ENCODE results near the gene CCR7.

The CCR7 gene

DNA sequence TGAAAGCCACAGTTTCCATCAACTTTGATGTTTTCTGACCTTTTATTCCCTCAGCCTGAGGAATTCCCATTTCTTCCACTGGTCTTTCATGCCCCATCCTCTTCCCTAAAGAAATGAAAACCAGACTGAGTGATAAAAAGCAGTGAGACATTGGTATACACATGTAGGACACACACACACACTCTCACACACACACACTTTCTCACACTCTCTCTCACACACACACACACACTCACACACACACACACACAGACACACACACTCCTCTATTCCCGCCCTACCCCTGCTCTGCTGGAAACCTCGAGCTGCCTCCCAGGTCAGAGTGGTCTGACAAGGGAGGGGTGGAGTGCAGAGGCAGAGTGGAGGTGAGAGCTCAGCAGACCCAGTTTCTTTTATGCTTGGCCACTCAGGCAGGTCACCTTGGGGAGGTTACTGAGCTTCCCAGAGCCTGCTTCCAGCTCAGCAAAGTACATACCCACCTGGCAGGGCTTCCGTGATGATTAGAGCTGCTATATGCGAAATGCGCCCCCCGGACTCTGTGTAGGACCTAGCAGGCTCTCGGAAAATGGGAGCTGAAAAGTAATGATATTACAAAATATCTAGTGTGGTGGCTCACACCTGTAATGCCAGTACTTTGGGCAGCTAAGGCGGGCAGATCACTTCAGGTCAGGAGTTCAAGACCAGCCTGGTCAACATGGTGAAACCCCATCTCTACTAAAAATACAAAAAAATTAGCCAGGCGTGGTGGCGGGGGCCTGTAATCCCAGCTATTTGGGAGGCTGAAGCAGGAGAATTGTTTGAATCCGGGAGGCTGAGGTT lies 30.7 kb downstream of the CCR7 start:
- DNase-seq (ENCODE audit: low read depth) = no peak

DNA sequence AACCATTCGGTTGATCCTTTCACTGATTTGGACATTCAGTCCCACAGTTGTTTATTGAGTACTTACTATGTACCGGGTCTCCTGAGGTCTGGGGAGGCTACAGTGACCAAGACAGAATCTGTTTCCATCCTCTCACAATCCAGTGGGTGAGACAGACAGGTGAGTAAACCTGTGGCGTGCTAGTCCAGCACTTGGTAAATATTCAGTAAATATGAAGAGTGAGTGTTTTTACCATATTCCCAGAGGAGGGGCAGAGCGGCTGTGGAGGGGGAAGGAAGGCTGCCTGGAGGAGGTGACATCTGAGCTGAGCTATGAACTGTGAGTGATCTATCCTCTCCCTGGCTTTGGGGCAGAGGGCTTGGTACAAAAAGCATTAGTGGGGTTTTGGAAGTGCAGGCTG lies 31.4 kb downstream of the CCR7 start:
- no peak for DNase-seq (ENCODE audit: low read depth)

DNA sequence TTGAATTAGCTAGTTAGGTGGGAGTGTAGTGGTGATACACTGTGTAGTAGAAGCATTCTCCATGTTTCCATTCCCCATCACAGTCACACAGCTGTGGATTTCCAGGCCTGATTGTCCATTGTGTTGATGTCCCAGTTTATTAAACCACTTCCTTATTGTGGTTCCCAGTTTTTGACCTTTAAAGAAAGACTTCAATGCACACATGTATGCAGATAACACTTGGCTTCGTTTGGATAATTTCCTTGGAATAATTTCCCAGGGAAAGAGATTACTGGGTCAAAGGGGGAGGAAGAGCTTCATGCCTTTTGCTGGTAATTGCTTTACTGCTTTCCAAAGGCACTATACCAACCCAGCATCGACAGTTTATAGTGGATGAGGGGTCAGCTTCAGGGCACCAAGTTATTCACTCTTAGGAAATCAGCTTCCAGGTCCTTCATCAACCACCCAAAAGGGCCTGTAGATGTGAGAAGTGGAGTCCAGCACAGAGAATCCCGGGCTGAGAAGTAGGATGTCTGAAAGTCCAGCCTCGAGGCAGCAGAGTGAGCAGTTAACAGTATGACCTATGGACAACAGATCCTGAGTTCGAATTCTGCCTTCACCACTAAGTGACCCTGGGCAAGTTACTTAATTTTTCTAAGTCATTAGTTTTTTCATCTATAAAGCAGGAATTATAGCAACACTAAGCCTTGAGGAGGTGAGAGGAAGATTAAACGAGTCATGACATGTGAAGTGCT lies 32.6 kb downstream of the CCR7 start:
- no peak for DNase-seq (ENCODE audit: low read depth)

DNA sequence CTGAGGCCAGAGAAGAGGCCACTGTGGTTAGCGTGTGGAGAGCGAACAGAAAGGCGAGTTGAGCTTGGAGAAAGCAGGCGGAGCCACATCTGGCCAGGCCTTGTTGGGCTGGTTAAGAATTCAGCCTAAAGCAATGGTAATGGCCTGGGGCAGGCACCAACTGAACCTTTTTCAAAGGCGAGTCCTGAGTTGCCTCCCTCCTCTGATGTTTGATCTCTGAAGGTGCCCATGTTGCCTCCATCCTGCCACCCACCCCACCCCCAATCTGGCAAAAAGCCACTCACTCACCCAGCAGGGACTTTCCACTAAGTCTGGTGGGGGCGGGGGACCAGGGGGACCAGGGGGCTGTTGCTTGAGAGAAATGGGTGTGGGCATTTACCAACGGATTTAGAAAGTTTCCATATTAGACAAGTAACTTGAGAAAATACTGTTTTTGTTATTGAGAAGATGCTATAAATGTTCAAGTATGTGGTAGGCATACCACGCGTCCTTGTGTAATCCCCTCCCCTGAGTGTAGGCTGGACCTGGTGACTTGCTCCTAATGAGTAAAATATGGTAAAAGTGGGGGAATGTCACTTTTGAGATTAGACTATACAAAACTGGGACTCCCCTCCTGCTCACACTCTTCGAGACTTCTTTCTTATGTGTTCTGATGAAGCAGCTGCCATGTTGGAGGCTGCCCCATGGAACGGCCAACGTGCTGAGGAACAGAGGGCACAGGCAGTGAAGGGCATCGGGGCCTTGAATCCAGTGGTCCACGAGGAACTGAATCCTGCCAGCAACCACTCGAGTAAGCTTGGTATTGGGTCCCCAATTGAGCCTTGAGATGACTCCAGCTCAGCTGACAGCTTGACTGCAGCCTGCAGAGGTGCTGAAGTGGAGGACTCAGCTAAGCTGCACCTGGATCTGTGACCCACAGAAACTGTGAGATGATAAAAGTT lies 34.0 kb downstream of the CCR7 start:
- DNase-seq (ENCODE audit: low read depth) = no peak

DNA sequence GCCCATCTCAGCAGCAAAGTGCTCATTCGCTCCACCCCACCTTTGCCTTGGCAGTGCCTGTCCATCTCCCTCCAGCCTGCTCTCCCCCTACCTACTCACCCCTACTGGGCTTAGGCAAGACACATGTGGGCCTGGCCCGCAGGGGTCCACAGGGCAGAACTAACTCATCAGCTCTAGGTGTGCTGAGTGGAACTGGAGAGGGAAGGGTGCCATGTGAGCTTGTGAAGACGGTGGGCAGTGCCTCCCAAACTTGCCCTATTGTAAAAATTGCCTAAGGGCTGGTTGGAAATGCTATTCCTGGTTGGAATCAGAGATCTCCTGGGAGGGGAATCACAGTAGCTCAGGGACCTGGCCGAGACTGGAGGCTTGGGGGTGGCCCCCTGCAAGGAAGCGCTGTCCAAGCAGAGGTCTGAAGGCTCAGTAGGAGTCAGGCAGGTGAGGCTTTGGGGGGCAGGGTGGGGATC lies 34.7 kb downstream of the CCR7 start:
- DNase-seq (ENCODE audit: low read depth) = no peak

DNA sequence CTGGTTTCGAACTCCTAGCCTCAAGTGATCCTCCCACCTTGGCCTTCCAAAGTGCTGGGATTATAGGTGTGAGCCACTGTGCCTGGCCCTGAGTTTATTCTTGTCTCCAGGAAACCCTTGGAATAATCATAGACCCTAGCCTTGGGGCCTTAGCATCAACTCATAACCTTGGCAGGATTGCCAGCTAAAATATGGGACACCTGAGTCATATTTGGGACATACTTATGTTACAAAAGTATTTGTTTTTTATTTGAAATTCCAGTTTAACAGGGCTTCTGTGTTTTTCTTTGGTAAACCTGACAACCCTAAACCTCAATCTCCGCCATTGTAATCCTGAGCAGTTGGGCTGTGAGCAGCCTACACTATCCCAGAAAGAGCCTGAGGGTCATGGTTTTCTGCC lies 35.3 kb downstream of the CCR7 start:
- no peak for DNase-seq (ENCODE audit: low read depth)

DNA sequence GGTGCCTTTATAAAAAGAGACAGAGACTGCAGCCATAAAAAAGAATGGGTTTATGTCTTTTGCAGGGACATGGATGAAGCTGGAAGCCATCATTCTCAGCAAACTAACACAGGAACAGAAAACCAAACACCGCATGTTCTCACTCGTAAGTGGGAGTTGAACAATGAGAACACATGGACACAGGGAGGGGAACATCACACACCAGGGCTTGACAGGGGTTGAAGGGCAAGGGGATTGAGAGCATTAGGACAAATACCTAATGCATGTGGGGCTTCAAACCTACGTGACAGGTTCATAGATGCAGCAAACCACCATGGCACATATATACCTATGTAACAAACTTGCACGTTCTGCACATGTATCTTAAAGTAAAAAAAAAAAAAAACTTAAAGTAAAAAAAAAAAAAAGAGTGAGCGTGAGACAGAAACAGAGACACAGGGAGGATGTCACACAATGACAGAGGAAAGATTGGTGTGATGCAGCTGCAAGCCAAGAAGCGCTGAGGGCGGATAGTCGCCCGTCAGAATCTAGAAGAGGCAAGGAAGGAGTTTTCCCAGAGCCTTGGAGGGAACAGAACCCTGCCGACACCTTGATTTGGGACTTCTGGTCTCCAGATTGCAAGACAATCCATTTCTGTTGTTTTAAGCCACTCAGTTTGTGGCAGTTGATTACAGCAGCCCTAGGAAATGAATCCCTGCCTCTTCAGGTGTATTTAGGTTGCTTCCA lies 36.4 kb downstream of the CCR7 start:
- no peak for DNase-seq (ENCODE audit: low read depth)

DNA sequence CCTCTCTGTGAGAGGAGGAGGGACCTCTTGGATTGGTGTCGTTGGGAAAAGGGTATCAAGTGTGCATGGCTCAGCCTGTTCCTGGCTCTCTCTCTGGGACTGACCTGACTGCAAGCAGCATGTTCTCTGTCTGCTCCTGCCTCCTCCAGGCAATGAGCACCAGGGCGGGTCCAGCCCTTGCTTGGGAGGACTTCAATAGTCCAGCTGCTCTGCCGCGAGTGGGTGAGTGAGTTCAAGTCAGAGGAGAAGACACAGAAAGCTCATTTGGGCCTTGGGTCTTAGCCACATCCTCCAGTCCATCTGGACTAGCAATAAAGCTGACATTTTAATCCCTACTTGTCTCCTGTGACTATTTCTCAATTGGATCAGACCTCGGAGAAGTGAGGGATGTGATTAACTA lies 38.6 kb downstream of the CCR7 start:
- no peak for DNase-seq (ENCODE audit: low read depth)

DNA sequence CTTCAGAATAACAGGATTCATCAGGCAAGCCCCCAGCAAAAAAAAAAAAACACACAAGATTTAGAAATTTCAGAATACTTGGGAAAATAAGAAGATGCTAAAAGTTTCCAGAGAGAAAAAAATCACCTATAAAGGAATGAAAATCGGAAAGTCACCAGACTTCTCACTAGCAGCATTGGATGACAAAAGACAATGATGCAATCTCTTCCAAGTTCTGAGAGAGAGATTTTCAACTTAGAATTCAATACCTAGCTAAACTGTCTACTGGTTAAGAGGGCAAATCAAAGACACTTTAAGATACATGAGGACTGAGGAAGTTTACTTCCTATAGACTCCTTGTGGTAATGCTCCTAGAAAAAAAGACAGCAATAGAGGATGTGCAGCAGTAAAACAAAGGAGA lies 40.0 kb downstream of the CCR7 start:
- no peak for DNase-seq (ENCODE audit: low read depth)

DNA sequence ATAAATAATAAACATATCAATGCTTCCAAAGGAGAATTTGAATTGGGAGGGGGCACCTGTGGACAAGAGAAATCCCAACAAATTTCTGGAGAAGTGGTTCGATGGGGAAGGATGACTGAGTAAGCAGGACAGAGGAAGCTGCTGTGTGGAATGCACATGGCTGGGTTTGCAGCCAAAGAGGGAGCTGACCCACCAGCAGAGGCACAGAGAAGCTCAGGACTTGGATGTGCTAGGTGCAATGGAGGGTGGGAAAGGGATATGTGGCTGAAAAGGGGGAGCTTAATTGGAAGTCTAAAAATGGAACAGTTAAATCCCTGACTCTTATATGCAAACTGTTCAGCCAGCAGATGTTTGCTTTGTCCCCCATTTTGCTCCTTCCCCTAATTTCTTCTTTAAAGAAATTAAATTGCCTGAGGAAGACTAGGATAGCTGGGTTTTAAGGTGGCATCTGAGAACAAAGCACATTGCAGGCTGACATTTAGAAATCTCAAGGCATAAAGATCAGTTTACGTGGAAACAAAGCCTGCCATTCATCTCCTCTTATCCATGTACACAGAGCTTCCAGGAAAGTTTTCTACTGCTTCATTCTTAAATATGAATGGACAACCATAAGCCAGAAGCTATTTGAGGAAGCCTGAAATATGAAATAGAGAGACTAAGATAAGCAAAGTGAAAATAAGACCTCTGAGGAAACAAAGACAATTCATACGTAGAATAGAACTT lies 40.9 kb downstream of the CCR7 start:
- no peak for DNase-seq (ENCODE audit: low read depth)

DNA sequence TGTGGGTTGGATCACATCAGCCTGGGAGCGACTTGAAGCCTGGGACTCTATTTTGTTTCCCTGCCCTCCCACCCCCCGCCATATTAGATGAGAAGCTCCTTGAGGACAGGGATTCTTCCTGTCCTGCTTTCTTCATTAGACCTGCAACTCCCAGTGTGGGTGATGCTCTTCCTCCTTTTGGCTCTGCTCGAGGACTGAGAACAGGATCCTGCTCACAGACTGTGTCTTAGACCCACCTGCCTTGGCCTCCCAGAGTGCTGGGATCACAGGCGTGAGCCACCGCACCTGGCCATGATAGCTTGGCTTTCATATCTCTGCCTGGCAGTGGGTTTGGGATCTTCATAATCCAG lies 42.3 kb downstream of the CCR7 start:
- no peak for DNase-seq (ENCODE audit: low read depth)

DNA sequence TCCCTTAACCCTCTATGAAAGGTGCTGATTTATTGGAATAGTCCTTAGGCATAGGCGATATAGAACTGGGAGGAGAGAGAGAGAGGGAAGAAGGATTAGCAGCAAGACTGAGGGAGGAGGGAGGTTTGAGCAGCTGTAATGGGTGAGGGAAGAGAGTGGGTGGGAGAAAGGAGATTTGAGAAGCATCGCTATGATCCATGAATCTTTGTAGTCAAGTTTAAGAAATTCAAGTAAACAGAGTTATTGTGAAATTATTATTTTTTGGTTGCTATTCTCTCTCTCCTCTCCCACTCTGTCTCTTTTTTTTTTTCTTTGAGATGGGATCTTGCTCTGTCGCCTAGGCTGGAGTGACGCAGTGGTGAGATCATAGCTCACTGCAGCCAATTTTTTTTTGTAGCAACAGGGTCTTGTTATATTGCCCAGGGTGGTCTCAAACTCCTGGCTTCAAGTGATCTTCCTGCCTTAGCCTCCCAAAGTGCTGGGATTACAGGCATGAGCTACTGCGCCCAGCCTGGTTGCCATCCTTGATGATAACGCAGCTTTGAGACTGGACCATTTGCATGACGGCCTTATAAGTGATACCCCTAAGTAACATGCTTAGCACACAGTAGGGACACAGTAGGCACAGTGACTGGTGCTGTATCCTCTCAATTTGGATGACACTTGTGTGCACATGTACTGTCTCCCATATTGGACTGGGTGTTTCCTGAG lies 42.9 kb downstream of the CCR7 start:
- no peak for DNase-seq (ENCODE audit: low read depth)

DNA sequence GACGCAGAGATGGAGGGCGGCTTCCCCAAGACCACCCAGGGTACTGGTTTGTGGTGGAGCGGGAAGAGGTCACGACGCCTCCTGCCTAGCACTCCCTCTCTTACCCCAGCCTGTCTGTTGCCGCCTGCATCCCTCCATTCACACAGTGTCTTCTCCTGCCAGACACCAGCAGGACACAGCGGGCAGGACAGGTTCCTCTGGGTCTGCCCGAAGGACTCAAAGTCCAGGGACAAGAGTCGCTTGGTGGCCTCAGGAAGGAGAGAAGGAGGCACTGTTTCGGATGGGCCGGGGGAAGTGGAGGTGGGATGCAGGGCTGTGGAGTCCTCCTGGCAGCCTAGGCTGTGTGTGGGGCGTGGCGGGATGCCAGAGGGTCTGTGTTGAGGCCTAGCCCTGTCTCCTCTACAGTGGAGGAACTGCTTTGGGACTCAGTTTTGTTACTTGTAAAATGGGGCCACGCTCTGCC lies 44.2 kb downstream of the CCR7 start:
- DNase-seq (ENCODE audit: low read depth) = no peak

DNA sequence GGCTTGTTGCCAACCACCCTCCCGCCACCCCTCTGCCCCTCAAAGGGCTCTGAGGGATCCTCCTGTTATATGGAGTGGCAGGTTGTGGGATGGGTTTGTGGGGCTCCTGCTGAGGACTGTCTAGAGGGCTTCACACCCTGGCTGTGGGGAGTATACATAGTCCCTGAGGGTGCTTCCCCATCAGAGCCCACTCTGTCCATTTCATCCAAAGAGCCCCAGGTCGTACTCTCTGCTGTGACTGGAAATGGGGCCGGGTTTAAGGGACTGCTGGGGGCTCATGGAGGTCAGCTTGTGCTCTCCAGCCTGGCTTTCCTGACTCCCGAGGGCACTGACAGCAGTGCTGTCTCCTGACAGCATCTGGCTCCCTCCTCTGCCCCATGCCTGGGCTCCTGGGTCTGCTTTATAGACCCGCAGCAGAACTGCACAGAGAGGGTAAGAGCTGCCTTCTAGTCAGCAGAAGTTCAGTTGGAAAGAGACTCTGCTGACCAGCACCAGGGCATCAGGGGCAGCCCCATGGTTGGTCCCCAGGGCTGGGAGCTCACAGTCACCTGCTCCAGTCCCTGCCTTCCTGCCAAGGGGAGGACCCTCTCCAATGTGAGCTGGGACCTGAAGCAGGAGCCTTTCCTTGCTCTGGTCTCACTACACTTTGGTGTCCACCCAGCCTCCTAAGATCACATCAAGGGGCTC lies 46.0 kb downstream of the CCR7 start:
- no peak for DNase-seq (ENCODE audit: low read depth)

DNA sequence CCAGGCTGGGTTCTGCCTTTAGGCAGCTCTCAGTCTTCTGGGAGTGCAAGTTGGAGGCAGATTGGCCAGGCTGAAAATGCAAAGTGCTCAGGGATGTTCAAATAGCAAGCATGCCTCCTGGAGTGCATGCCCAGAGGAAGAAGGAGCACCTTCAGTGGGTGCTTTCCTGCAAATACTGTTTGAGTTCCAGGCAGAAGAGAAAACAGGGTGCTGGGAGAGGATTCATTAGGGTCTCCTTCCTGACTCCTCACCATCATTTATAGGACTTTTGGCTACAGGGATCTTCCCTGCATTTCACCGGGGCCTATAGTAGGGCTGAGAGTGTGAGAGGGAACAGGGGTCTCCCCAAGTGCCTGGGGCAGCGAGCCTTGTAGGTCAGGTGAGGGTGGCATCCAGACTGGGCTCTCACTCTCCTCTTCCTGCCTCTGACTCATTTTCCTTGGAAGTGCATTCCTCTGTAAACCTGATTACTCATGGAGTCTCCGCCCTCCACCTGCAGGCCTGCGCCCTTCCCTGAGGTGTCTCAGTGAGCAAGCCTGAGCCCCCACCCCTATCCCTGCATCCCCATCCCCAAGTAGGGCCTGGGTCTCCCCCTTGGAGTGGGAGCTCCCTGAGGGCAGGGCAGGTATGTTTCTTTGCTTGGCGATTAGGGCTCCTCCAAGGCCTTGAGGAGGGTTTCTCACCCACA lies 46.7 kb downstream of the CCR7 start:
- DNase-seq (ENCODE audit: low read depth) = no peak

DNA sequence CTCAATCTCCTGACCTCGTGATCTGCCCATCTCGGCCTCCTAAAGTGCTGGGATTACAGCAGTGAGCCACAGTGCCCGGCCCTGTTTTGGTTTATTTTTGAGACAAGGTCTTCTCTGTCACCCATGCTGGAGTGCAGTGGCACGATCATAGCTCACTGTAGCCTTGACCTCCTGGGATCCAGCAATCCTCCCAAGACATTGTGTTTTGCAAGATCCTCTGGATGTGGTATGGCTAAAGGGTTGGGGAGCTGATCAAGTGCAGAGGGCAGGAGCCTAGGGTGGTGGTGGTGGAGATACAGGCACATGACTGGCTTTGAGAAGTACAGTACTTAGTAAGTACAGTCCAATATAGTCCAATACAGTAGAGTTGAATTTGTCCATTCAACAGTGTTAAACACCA lies 47.3 kb downstream of the CCR7 start:
- no peak for DNase-seq (ENCODE audit: low read depth)

DNA sequence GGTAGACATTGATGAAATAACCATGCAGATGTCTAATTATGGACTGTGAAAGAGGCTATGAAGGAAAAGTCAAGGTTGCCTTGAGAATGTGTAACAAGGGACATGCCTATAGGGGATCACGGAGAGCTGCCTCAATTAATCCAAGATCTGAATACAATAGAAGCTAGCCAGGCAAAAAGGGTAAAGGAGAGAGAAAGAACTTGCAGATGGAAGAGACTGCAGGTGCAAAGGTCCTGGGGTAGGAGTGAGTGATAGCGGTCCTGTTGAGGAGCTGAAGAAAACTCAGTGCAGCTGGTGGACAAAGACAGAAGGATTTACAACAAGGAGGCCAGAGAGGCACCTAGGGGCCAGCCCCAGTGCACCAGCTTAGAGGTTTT lies 48.0 kb downstream of the CCR7 start:
- DNase-seq (ENCODE audit: low read depth) = no peak

DNA sequence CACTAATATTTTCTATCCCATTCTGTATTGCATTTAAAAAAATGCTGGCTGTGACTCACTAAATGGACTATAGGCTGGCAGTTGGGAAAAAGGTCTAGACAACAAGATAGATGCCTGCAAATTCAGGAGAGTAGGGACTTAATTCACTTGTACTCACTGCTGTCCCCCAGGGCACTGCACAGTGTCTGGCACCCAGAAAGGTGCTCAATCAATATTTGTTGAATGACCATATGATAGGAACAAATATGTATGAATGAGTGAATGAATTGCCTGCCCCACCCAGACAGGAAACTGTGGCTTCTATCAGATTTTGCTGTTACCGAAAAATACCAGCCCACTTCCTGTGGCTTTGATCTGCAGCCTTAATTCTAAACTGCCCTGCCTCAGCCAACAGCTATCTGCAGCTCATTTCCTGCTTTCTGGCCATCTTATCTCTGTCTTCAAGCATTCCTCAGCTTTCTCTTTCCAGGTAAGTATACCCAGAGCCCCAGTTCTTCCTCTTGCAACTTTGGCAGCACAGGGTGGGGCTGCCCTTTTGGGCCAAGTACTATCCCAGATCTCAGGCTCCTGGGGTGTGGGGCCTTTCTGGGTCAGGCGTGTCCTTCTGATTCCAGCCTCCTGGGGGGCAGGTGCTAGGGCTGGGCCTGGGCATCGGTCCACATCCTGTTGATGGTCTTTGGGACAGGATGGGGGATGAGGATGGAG lies 48.5 kb downstream of the CCR7 start:
- DNase-seq (ENCODE audit: low read depth) = peak; percentile 53

Measured in activated T-helper 1 cell treated with Interleukin-2 at 50 U/mL for 16 hours (primary cell).